Body of pancreas (tissue), 4 donors: ENCODE measurements around the gene RNF213. TPM values are rescaled to one million over a fixed set of nuclear protein-coding genes. Genes with fewer than 3 reads are reported as not detected.
A peak's percentile ranks its signal among the peaks of the same experiment; 100 is the strongest.

Experiments used
- ATAC-seq: fragments of 150-250 bp; one replicate; pipeline ENCODE4 v1.9.1; 2016
- DNase-seq, 4 donors: peaks; one replicate each; pipeline ENCODE4 v3.0.0-alpha.2; 2019
- H3K27ac ChIP-seq, 4 donors: fragments of 200-600 bp; sonication (generic); 1 replicate in 3 of 4; 2 replicates in 1 of 4; pipeline versions ENCODE4 v1.5.1 to v1.6.1; 2016 to 2019; ENCODE audit warnings: mild to moderate bottlenecking in 1 of 4, mixed read lengths in 1 of 4, moderate library complexity in 1 of 4
- H3K27me3 ChIP-seq, 2 donors: fragments of 200-600 bp; sonication (generic); one replicate each; pipeline ENCODE4 v1.6.0; 2016; ENCODE audit warnings: mild to moderate bottlenecking in 1 of 2
- H3K36me3 ChIP-seq, 2 donors: fragments of 200-600 bp; sonication (generic); replicated peaks in 1 of 2; 2 replicates each; pipeline ENCODE4 v1.5.1; 2016; ENCODE audit warnings: low read depth in 2 of 2; ENCODE audit not compliant: insufficient read depth in 1 of 2
- H3K4me1 ChIP-seq: fragments of 200-600 bp; sonication (generic); one replicate; pipeline ENCODE4 v1.6.0; 2016
- H3K4me3 ChIP-seq, 2 donors: fragments of 200-600 bp; sonication (generic); 1 replicate in 1 of 2; 2 replicates in 1 of 2; pipeline ENCODE4 v1.5.1; 2016 to 2019
- H3K9me3 ChIP-seq, 3 donors: fragments of 200-600 bp; sonication (generic); 1 replicate in 2 of 3; 2 replicates in 1 of 3; pipeline ENCODE4 v1.5.1; 2016
- CTCF ChIP-seq, 7 experiments: fragments of 450-650 bp in 4 of 7; fragments of 200-600 bp in 3 of 7; sonication (generic) in 3 of 7; IDR thresholded peaks; one replicate each; pipeline ENCODE4 v1.5.1; 2016 to 2019; ENCODE audit warnings: antibody characterized with exemption in 7 of 7
- POLR2A ChIP-seq, 3 donors: fragments of 450-650 bp; IDR thresholded peaks; one replicate each; pipeline ENCODE4 v1.6.1; 2016; ENCODE audit warnings: antibody characterized with exemption in 3 of 3, mild to moderate bottlenecking in 2 of 3
- WGBS, 2 donors: methylation state at CpG; one replicate each; pipeline ENCODE4 v1.1.5; 2017; 5-methylcytosine and 5-hydroxymethylcytosine counted together
- intact Hi-C: fragments of 100-400 bp; cut with DNase I; formaldehyde crosslinking; loops from one replicate; pipeline ENCODE4 v1.15.1; 2023
- total RNA-seq, 2 donors: library from RNA; depleted of rRNA; stranded (reverse); fragments of >200 nt; gene quantifications; one replicate each; pipeline ENCODE4 v1.1.0, GENCODE V29; 2016

The RNF213 gene
- total RNA-seq, 2 donors from 2014 or later = 60.7 to 69.5 TPM

DNA sequence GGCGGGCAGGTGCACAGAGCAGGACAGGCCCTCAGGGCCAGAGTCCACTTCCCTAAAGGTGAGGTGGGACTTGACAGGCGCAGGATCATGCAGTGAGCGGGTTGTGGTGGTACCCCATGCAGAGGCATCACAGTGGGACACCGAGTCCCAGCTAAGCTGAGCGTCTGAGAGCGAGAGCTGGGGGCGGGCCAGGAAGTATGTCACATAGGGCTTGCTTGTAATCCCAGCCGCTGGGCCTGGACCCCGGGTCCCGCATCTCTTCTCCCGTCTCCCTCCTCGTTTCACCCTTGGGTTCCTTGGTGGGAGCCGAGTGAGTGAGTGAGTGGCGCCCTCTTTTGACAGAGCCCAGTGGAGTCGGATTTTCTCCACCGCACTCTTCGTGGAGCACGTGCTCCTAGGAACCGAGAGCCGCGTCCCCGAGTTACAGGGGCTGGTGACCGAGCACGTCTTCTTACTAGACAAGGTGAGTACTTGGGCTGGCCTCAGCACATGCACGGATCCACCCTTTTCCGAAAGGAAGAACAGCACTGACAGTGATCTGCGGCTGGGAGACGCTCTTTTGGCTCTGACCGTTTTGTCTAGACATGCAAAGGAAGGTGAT, 103.5 kb downstream of the RNF213 start:
- H3K27ac ChIP-seq = peak overlapping the region; percentile 25 to 69 (median 51)
- peak; percentile 28 to 44 (median 30) for DNase-seq

GRCh38 chr17:80365001-80365965, 104.6 kb downstream of the RNF213 start:
- TF ChIP-seq CTCF (IDR thresholded peaks at IDR 0.05) (no peak), POLR2A (IDR thresholded peaks at IDR 0.05) (no peak)
- WGBS, 2 donors = 87 to 92% methylated on average over 14 to 25 of the region's 29 CpGs
- no peaks in the 10 kb centered on the region for H3K9me3 ChIP-seq
- DNase-seq (no peak), ATAC-seq (no peak)
- peaks cover 28% of the 10 kb centered on the region for H3K4me1 ChIP-seq
- H3K36me3 ChIP-seq = peaks cover 17 to 33% of the 10 kb centered on the region in 2 donors
- no peak overlapping the region for H3K4me3 ChIP-seq
- intact Hi-C loops = no loop called here
- H3K27me3 ChIP-seq = no peaks in the 10 kb centered on the region
- H3K27ac ChIP-seq = no peak overlapping the region

More for the DNA sequence above, 103.5 kb downstream of the RNF213 start:
- TF ChIP-seq POLR2A (IDR thresholded peaks at IDR 0.05) = no peak
- peak in 3 of 7 experiments; percentile 13 to 20 (median 16) for TF ChIP-seq CTCF (IDR thresholded peaks at IDR 0.05)
- ATAC-seq = no peak
- Histone ChIP-seq H3K27me3 (no peaks in the 10 kb centered on the region), H3K36me3 (peaks cover 17 to 30% of the 10 kb centered on the region in 2 donors), H3K4me3 (no peak overlapping the region), H3K4me1 (peaks cover 28% of the 10 kb centered on the region), H3K9me3 (no peaks in the 10 kb centered on the region)
- WGBS, 2 donors = 69 to 73% methylated on average over 29 of the region's 29 CpGs
- intact Hi-C loops = no loop called here

GRCh38 chr17:80365983-80366382, 105.3 kb downstream of the RNF213 start:
- H3K4me1 ChIP-seq = peaks cover 28% of the 10 kb centered on the region
- peaks cover 21 to 29% of the 10 kb centered on the region in 2 donors for H3K36me3 ChIP-seq
- intact Hi-C loops = no loop called here
- no peak for DNase-seq
- H3K27me3 ChIP-seq = no peaks in the 10 kb centered on the region
- no peaks in the 10 kb centered on the region for H3K9me3 ChIP-seq
- H3K4me3 ChIP-seq = no peak overlapping the region
- no peak for TF ChIP-seq POLR2A (IDR thresholded peaks at IDR 0.05)
- TF ChIP-seq CTCF (IDR thresholded peaks at IDR 0.05) = no peak
- H3K27ac ChIP-seq = no peak overlapping the region
- no peak for ATAC-seq
- WGBS, 2 donors = 84 to 96% methylated on average over 11 of the region's 11 CpGs

- intact Hi-C loops = no loop called here
- H3K36me3 ChIP-seq = peaks cover 21 to 33% of the 10 kb centered on the region in 2 donors
- DNase-seq = no peak
- no peak for ATAC-seq
- peaks cover 26% of the 10 kb centered on the region for H3K4me1 ChIP-seq
- 85 to 88% methylated on average over 17 of the region's 17 CpGs for WGBS, 2 donors
- TF ChIP-seq CTCF (IDR thresholded peaks at IDR 0.05) (no peak), POLR2A (IDR thresholded peaks at IDR 0.05) (no peak)
- no peaks in the 10 kb centered on the region for H3K27me3 ChIP-seq
- no peak overlapping the region for H3K27ac ChIP-seq
- H3K9me3 ChIP-seq = no peaks in the 10 kb centered on the region
- no peak overlapping the region for H3K4me3 ChIP-seq
Observed at GRCh38 chr17:80367503-80367902, 106.9 kb downstream of the RNF213 start.
